Raji (cell line): Measurements from ENCODE around the gene HDAC4.

Experiments used
- POLR2A ChIP-seq: IDR thresholded peaks from 2 replicates; pipeline ENCODE4 v1.6.1; 2011; ENCODE audit warnings: low read depth, low read length, control low read depth; ENCODE audit not compliant: insufficient read depth

HDAC4 gene

GRCh38 chr2:239400596-239401066 lies at the start of gene HDAC4:
Gene HDAC4 (minus strand): TSS chr2:239401020. CDS start chr2:239352699, 48,321 bp downstream.
- TF ChIP-seq POLR2A: no peak

- TF ChIP-seq POLR2A: no peak
Observed at GRCh38 chr2:239445771-239446524, 45.1 kb upstream of the HDAC4 start.

GRCh38 chr2:239444626-239445577 lies 44.1 kb upstream of the HDAC4 start:
- TF ChIP-seq POLR2A: no peak

GRCh38 chr2:239443666-239444567 lies 43.1 kb upstream of the HDAC4 start:
- no peak for TF ChIP-seq POLR2A

GRCh38 chr2:239443102-239443620 lies 42.3 kb upstream of the HDAC4 start:
- no peak for TF ChIP-seq POLR2A

- TF ChIP-seq POLR2A: no peak
Observed at GRCh38 chr2:239442192-239442591, 41.4 kb upstream of the HDAC4 start.

- no peak for TF ChIP-seq POLR2A
Observed at GRCh38 chr2:239441261-239442078, 40.6 kb upstream of the HDAC4 start.

GRCh38 chr2:239440511-239440959 lies 39.7 kb upstream of the HDAC4 start:
- TF ChIP-seq POLR2A: no peak

GRCh38 chr2:239439754-239440315 lies 39.0 kb upstream of the HDAC4 start:
- TF ChIP-seq POLR2A: no peak

- no peak for TF ChIP-seq POLR2A
Observed at GRCh38 chr2:239438995-239439753, 38.4 kb upstream of the HDAC4 start.

- no peak for TF ChIP-seq POLR2A
Observed at GRCh38 chr2:239438368-239438767, 37.5 kb upstream of the HDAC4 start.

GRCh38 chr2:239436669-239437335 lies 36.0 kb upstream of the HDAC4 start:
- no peak for TF ChIP-seq POLR2A
